ENCODE measurements around the gene AUP1. TPM values are rescaled to one million over a fixed set of nuclear protein-coding genes. Genes with fewer than 3 reads are reported as not detected.

Gene AUP1
- total and polyA plus RNA-seq, 2 of the 8 experiments (the other 6 are each of a cell fraction or from before 2014, with no cell fraction given) = 83.4 to 121 TPM

DNA sequence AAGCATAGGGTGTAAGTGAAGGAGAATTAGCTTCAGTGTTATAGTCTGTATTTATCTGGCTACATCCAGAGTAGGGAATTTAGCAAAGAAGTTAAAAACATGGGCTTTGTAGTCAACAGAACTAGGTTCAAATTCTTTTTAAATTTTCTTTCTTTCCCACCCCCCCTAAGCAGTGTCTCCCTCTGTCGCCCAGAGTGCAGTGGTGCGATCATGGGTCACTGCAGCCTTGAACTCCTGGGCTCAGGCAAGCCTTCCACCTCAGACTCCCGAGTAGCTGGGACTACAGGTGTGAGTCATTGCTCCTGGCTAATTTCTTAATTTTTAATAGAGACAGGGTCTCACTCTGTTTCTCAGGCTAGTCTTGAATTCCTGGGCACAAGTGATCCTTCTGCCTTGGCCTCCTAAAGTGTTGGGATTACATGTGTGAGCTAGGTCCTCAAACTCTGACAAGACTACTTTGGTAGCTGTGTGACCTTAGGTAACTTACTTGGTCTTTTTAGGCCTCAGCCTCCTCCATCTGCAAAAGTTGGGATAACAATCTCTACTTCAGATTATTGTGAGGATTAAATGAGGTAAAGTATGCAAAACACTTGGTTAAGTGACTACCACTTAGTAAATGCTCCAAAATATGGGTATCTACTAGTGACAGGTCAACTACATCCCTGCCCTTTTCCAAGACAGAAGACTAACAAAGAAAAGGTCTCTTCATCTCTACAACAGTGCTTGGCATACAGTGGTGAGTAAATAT, 42.8 kb upstream of the AUP1 start:
- H2AFZ ChIP-seq (ENCODE audit: low read length) = no peak overlapping the region
- no peak overlapping the region for H2BK12ac ChIP-seq (ENCODE audit: low read depth, low read length)
- H3K4me1 ChIP-seq (replicated peaks in 1 of 4; ENCODE audit: control insufficient read depth in 3 of 4, insufficient read depth in 4 of 4, low read length in 3 of 4) = no peaks in the 10 kb centered on the region
- H2BK120ac ChIP-seq (replicated peaks; ENCODE audit: low read depth, low read length) = no peak overlapping the region
- H3K36me3 ChIP-seq (ENCODE audit: control insufficient read depth in 2 of 4, insufficient read depth in 4 of 4, low read length in 3 of 4) = no peaks in the 10 kb centered on the region
- no peak overlapping the region for H4K91ac ChIP-seq (replicated peaks; ENCODE audit: insufficient read length, low read length)
- no peak overlapping the region for H3K14ac ChIP-seq (ENCODE audit: insufficient read length)
- no peak overlapping the region for H3K4ac ChIP-seq (replicated peaks; ENCODE audit: insufficient read length, low read depth, low read length)
- FAIRE-seq (no peak), DNase-seq (ENCODE audit: low read depth in 1 of 2, low spot score in 2 of 2) (no peak)
- CTCF ChIA-PET (ENCODE audit: partially characterized antibody) = interaction anchor here (0.6 to 10.0 kb wide), 19 partner anchors 8 to 99 kb away, joined by 3 to 158 read pairs (median 4); partner anchors contain the start of genes CCDC142, LBX2, MRPL53 and TTC31
- no peak overlapping the region for H3K18ac ChIP-seq (ENCODE audit: extremely low read depth, low read length)
- TF ChIP-seq SP2 (IDR thresholded peaks at IDR 0.05; ENCODE audit: low read length) (no peak), RFX5 (IDR thresholded peaks at IDR 0.05; ENCODE audit: borderline replicate concordance, low read depth, low read length) (no peak), POU5F1 (IDR thresholded peaks at IDR 0.05; ENCODE audit: low read depth, low read length) (no peak), RAD21 (IDR thresholded peaks at IDR 0.05 in 1 of 2, conservative IDR thresholded peaks at IDR 0.05 in 1 of 2; ENCODE audit: low read depth in 2 of 2, low read length in 2 of 2) (peak; percentile 37 to 55; a peak in 3 of 4 replicates)
- TF ChIP-seq, protein P1, sequence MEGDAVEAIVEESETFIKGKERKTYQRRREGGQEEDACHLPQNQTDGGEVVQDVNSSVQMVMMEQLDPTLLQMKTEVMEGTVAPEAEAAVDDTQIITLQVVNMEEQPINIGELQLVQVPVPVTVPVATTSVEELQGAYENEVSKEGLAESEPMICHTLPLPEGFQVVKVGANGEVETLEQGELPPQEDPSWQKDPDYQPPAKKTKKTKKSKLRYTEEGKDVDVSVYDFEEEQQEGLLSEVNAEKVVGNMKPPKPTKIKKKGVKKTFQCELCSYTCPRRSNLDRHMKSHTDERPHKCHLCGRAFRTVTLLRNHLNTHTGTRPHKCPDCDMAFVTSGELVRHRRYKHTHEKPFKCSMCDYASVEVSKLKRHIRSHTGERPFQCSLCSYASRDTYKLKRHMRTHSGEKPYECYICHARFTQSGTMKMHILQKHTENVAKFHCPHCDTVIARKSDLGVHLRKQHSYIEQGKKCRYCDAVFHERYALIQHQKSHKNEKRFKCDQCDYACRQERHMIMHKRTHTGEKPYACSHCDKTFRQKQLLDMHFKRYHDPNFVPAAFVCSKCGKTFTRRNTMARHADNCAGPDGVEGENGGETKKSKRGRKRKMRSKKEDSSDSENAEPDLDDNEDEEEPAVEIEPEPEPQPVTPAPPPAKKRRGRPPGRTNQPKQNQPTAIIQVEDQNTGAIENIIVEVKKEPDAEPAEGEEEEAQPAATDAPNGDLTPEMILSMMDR (IDR thresholded peaks at IDR 0.05; ENCODE audit: control extremely low read depth in 1 of 3, insufficient read depth in 1 of 3, low read depth in 1 of 3, low read length in 3 of 3) = peak; percentile 50 to 66 (median 56)
- no peak overlapping the region for H3K23ac ChIP-seq (ENCODE audit: insufficient read length)
- H3K79me1 ChIP-seq (ENCODE audit: low read depth, low read length) = no peaks in the 10 kb centered on the region
- H3K56ac ChIP-seq (replicated peaks; ENCODE audit: insufficient read length, low read depth, low read length) = no peak overlapping the region
- H3K4me2 ChIP-seq (ENCODE audit: insufficient read depth in 1 of 2, low read depth in 2 of 2, low read length in 2 of 2) = no peak overlapping the region
- no peaks in the 10 kb centered on the region for H3K79me2 ChIP-seq (ENCODE audit: control insufficient read depth in 1 of 2, insufficient read depth in 2 of 2, low read length in 2 of 2)
- no peak overlapping the region for H4K8ac ChIP-seq (ENCODE audit: extremely low read depth, insufficient read depth, low read length)
- no peaks in the 10 kb centered on the region for H3K9me3 ChIP-seq (ENCODE audit: insufficient read depth in 2 of 2, low read depth in 1 of 2, low read length in 1 of 2)
- no peak overlapping the region for H2BK5ac ChIP-seq (ENCODE audit: low read depth, low read length)
- no peak overlapping the region for H4K5ac ChIP-seq (ENCODE audit: insufficient read length, low read depth, low read length)
- H4K20me1 ChIP-seq (replicated peaks in 1 of 2; ENCODE audit: control insufficient read depth in 1 of 2, insufficient read depth in 2 of 2, low read length in 2 of 2) = no peaks in the 10 kb centered on the region
- H2BK15ac ChIP-seq (ENCODE audit: low read length) = no peak overlapping the region
- H3K9ac ChIP-seq (replicated peaks in 1 of 4; ENCODE audit: extremely low read depth in 1 of 4, low read depth in 3 of 4, low read length in 3 of 4) = no peak overlapping the region
- WGBS, 2 experiments (ENCODE audit: extremely low coverage in 1 of 2, insufficient coverage in 1 of 2, insufficient read length in 1 of 2, insufficient replicate concordance in 2 of 2, low coverage in 1 of 2, low lambda C conversion rate in 2 of 2, missing lambda C conversion rate in 1 of 2) = 68% methylated on average over 3 of the region's 3 CpGs; no CpG with 5 or more reads in 1 of the 2 experiments
- H3K4me3 ChIP-seq (ENCODE audit: extremely low read depth in 1 of 4, insufficient read depth in 2 of 4, low read depth in 3 of 4, low read length in 4 of 4) = no peak overlapping the region
- peaks cover 4% of the 10 kb centered on the region; the same call in 1 of the 2 replicates for H3K23me2 ChIP-seq (ENCODE audit: low read depth, low read length)
- no peak overlapping the region for H3K27ac ChIP-seq (ENCODE audit: low read depth, low read length)
- no peak overlapping the region for H2BK20ac ChIP-seq (ENCODE audit: low read length)
- POLR2A ChIA-PET (ENCODE audit: partially characterized antibody) = interaction anchor here (1.0 to 1.2 kb wide), 3 partner anchors 18 to 75 kb away, joined by 3 to 4 read pairs (median 4); partner anchors contain the start of genes AUP1, DOK1, HTRA2 and LOXL3
- no peak overlapping the region for H2AK5ac ChIP-seq (ENCODE audit: low read depth, low read length)
- H3K27me3 ChIP-seq (replicated peaks in 1 of 4; ENCODE audit: control insufficient read depth in 3 of 4, extremely low read depth in 1 of 4, insufficient read depth in 3 of 4, low read length in 3 of 4) = no peaks in the 10 kb centered on the region
